ENCODE data around the gene MEX3A.

- TF ChIP-seq, protein P1, sequence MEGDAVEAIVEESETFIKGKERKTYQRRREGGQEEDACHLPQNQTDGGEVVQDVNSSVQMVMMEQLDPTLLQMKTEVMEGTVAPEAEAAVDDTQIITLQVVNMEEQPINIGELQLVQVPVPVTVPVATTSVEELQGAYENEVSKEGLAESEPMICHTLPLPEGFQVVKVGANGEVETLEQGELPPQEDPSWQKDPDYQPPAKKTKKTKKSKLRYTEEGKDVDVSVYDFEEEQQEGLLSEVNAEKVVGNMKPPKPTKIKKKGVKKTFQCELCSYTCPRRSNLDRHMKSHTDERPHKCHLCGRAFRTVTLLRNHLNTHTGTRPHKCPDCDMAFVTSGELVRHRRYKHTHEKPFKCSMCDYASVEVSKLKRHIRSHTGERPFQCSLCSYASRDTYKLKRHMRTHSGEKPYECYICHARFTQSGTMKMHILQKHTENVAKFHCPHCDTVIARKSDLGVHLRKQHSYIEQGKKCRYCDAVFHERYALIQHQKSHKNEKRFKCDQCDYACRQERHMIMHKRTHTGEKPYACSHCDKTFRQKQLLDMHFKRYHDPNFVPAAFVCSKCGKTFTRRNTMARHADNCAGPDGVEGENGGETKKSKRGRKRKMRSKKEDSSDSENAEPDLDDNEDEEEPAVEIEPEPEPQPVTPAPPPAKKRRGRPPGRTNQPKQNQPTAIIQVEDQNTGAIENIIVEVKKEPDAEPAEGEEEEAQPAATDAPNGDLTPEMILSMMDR (conservative IDR thresholded peaks at IDR 0.05; ENCODE audit: low read length), result peak; percentile 99
- TF ChIP-seq EZH2phosphoT487 (IDR thresholded peaks at IDR 0.05; ENCODE audit: borderline replicate concordance, low read depth, low read length), result no peak
Observed at GRCh38 chr1:156096640-156097391, 14.6 kb upstream of the MEX3A start.

Measured in OCI-LY7 (cell line).